Measurements from ENCODE around the gene TAB3. TPM values are rescaled to one million over a fixed set of nuclear protein-coding genes. Genes with fewer than 3 reads are reported as not detected.

The TAB3 gene
- total RNA-seq, 4 donors from 2014 or later: 17.0 to 22.4 (median 19.6) TPM

DNA sequence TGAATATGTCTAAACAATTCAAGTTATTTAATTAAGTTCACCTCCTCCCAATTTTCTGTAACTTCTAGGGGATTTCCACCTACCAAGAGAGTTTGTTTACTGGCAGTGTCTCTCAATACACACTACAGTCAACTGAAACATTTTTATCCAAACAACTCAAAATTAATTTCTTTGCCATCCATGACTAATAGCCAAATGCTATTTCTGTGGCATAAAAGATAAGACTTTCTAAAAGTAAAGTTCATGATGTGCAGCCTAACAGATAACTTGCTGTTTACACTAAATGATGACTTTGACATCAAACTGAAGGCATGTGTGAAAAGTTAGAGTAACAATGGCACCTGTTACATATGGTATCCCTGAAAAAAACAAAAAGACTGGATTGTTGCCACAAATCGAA, 7.3 kb downstream of the TAB3 start:
- no peaks in the 10 kb centered on the region for H3K9me3 ChIP-seq
- H3K4me3 ChIP-seq: no peak overlapping the region
- no peaks in the 10 kb centered on the region for H3K36me3 ChIP-seq
- no peak overlapping the region for H3K27ac ChIP-seq (replicated peaks in 1 of 4)
- no peak for TF ChIP-seq EP300 (IDR thresholded peaks at IDR 0.05)
- TF ChIP-seq POLR2AphosphoS5 (IDR thresholded peaks at IDR 0.05): no peak
- no peak for TF ChIP-seq POLR2A (IDR thresholded peaks at IDR 0.05; ENCODE audit: low read depth)
- TF ChIP-seq, protein P1, sequence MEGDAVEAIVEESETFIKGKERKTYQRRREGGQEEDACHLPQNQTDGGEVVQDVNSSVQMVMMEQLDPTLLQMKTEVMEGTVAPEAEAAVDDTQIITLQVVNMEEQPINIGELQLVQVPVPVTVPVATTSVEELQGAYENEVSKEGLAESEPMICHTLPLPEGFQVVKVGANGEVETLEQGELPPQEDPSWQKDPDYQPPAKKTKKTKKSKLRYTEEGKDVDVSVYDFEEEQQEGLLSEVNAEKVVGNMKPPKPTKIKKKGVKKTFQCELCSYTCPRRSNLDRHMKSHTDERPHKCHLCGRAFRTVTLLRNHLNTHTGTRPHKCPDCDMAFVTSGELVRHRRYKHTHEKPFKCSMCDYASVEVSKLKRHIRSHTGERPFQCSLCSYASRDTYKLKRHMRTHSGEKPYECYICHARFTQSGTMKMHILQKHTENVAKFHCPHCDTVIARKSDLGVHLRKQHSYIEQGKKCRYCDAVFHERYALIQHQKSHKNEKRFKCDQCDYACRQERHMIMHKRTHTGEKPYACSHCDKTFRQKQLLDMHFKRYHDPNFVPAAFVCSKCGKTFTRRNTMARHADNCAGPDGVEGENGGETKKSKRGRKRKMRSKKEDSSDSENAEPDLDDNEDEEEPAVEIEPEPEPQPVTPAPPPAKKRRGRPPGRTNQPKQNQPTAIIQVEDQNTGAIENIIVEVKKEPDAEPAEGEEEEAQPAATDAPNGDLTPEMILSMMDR (IDR thresholded peaks at IDR 0.05): no peak
- intact Hi-C loops (cut with DNase I): no loop called here
- 91% methylated on average over 1 of the region's 1 CpG for WGBS
- no peak for DNase-seq (ENCODE audit: extremely low spot score)
- no peaks in the 10 kb centered on the region for H3K27me3 ChIP-seq
- peaks cover 0 to 12% (median 9%) of the 10 kb centered on the region in 4 donors for H3K4me1 ChIP-seq

- intact Hi-C loops (cut with DNase I): no loop called here
- TF ChIP-seq EP300 (IDR thresholded peaks at IDR 0.05) (no peak), POLR2A (IDR thresholded peaks at IDR 0.05; ENCODE audit: low read depth) (no peak), POLR2AphosphoS5 (IDR thresholded peaks at IDR 0.05) (no peak)
- TF ChIP-seq, protein P1 (IDR thresholded peaks at IDR 0.05): no peak
- Histone ChIP-seq H3K27me3 (no peaks in the 10 kb centered on the region), H3K9me3 (no peaks in the 10 kb centered on the region), H3K27ac (replicated peaks in 1 of 4) (no peak overlapping the region), H3K36me3 (no peaks in the 10 kb centered on the region), H3K4me1 (peaks cover 0 to 12% (median 7%) of the 10 kb centered on the region in 4 donors), H3K4me3 (no peak overlapping the region)
- WGBS: 56% methylated on average over 1 of the region's 1 CpG
- no peak for DNase-seq (ENCODE audit: extremely low spot score)
These were observed 7.7 kb downstream of the TAB3 start for GRCh38 chrX:30881390-30881789.

GRCh38 chrX:30880058-30880457, 9.0 kb downstream of the TAB3 start:
- Histone ChIP-seq H3K36me3 (no peaks in the 10 kb centered on the region), H3K4me1 (peaks cover 0 to 12% (median 8%) of the 10 kb centered on the region in 4 donors), H3K27ac (replicated peaks in 1 of 4) (no peak overlapping the region), H3K9me3 (no peaks in the 10 kb centered on the region), H3K27me3 (no peaks in the 10 kb centered on the region), H3K4me3 (no peak overlapping the region)
- 83% methylated on average over 3 of the region's 3 CpGs for WGBS
- no peak for DNase-seq (ENCODE audit: extremely low spot score)
- no peak for TF ChIP-seq POLR2AphosphoS5 (IDR thresholded peaks at IDR 0.05)
- no peak for TF ChIP-seq EP300 (IDR thresholded peaks at IDR 0.05)
- TF ChIP-seq, protein P1 (IDR thresholded peaks at IDR 0.05): no peak
- no peak for TF ChIP-seq POLR2A (IDR thresholded peaks at IDR 0.05; ENCODE audit: low read depth)
- intact Hi-C loops (cut with DNase I): no loop called here

DNA sequence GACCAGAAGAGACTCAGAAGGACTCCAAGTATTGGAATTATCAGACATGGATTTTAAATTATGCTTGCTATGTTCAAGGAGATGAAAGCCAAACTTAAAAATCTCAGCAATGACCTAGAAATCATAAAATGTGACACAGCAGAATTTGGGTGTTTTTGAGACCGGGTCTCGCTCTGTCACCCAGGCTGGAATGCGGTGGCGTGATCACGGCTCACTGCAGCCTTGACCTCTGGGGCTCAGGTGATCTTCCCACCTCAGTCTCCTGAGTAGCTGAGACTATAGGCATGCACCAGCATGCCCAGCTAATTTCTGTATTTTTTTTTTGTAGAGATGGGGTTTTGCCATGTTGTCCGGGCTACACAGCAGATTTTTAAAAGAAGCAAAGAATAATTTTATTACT, 12.7 kb downstream of the TAB3 start:
- Histone ChIP-seq H3K9me3 (no peaks in the 10 kb centered on the region), H3K4me1 (peaks cover 0 to 4% (median 0%) of the 10 kb centered on the region in 4 donors), H3K27ac (replicated peaks in 1 of 4) (no peak overlapping the region), H3K27me3 (no peaks in the 10 kb centered on the region), H3K36me3 (no peaks in the 10 kb centered on the region), H3K4me3 (no peak overlapping the region)
- TF ChIP-seq POLR2AphosphoS5 (IDR thresholded peaks at IDR 0.05) (no peak), POLR2A (IDR thresholded peaks at IDR 0.05; ENCODE audit: low read depth) (no peak), EP300 (IDR thresholded peaks at IDR 0.05) (no peak)
- TF ChIP-seq, protein P1 (IDR thresholded peaks at IDR 0.05): no peak
- no peak for DNase-seq (ENCODE audit: extremely low spot score)
- intact Hi-C loops (cut with DNase I): no loop called here
- 84% methylated on average over 6 of the region's 6 CpGs for WGBS

DNA sequence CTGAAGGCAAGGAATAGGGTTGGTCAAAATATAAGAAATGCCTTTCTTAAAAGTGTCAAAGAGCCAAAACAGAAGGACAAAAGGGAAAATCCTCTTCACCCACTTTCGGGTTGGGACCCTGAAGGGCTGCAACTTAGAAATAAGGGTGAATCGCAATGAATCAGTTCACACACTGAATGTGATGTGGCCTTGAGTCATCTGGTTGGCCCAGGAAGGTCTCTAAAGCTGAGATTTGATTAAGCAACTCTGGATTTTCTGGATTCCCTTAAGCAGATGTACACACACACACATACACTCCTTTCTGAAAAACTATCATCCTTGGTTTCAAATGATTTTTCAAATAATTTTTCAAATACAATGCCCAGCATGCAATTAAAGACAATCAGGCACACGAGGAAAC, 13.1 kb downstream of the TAB3 start:
- Histone ChIP-seq H3K27me3 (no peaks in the 10 kb centered on the region), H3K36me3 (no peaks in the 10 kb centered on the region), H3K9me3 (no peaks in the 10 kb centered on the region), H3K4me1 (peaks cover 0 to 4% (median under 1%) of the 10 kb centered on the region in 4 donors), H3K27ac (replicated peaks in 1 of 4) (no peak overlapping the region), H3K4me3 (no peak overlapping the region)
- no peak for TF ChIP-seq POLR2A (IDR thresholded peaks at IDR 0.05; ENCODE audit: low read depth)
- TF ChIP-seq EP300 (IDR thresholded peaks at IDR 0.05): no peak
- no peak for TF ChIP-seq POLR2AphosphoS5 (IDR thresholded peaks at IDR 0.05)
- TF ChIP-seq, protein P1 (IDR thresholded peaks at IDR 0.05): no peak
- no peak for DNase-seq (ENCODE audit: extremely low spot score)
- WGBS: 83% methylated on average over 3 of the region's 3 CpGs
- intact Hi-C loops (cut with DNase I): no loop called here
